ENCODE measurements around the gene ATP10D. TPM values are rescaled to one million over a fixed set of nuclear protein-coding genes. Genes with fewer than 3 reads are reported as not detected.

Gene ATP10D
- total and polyA plus RNA-seq, 9 of the 15 experiments (the other 6 are each of a cell fraction or from before 2014, with no cell fraction given) = 0.10 to 0.36 (median 0.19) TPM; not detected in 1

GRCh38 chr4:47566566-47566965, 81.5 kb downstream of the ATP10D start:
- Histone ChIP-seq H3K27ac (ENCODE audit: extremely low read depth, low read depth, low read length) (no peak overlapping the region), H3K4me2 (ENCODE audit: insufficient read depth, low read length) (no peak overlapping the region), H3K9me1 (ENCODE audit: control insufficient read depth, insufficient read depth, low read length) (no peaks in the 10 kb centered on the region), H3K9ac (ENCODE audit: insufficient read depth in 1 of 2, low read depth in 2 of 2, low read length in 2 of 2) (no peak overlapping the region), H3K9me3 (replicated peaks; ENCODE audit: control insufficient read depth, insufficient read depth, low read depth, low read length) (no peaks in the 10 kb centered on the region), H3K79me2 (ENCODE audit: control insufficient read depth, insufficient read depth, low read length) (no peaks in the 10 kb centered on the region), H3K4me1 (replicated peaks in 1 of 2; ENCODE audit: control insufficient read depth in 2 of 2, insufficient read depth in 2 of 2, low read length in 2 of 2) (peaks cover 7 to 15% of the 10 kb centered on the region in 2 experiments; a peak in 4 of 5 replicates), H3K27me3 (ENCODE audit: control insufficient read depth in 2 of 2, insufficient read depth in 2 of 2, low read length in 2 of 2) (no peaks in the 10 kb centered on the region), H2AFZ (ENCODE audit: low read depth, low read length) (no peak overlapping the region; the same call in 1 of the 2 replicates), H3K4me3 (no peak overlapping the region), H3K36me3 (ENCODE audit: control insufficient read depth, insufficient read depth, low read length) (no peaks in the 10 kb centered on the region), H4K20me1 (replicated peaks; ENCODE audit: control insufficient read depth, insufficient read depth, low read length) (no peaks in the 10 kb centered on the region)
- no peak for TF ChIP-seq E2F1 (CRISPR knock-in tag; IDR thresholded peaks at IDR 0.05)
- no peak for TF ChIP-seq ZBTB49 (CRISPR knock-in tag; IDR thresholded peaks at IDR 0.05; ENCODE audit: borderline replicate concordance)
- no peak for TF ChIP-seq PYGO2 (tag; IDR thresholded peaks at IDR 0.05)
- no peak for TF ChIP-seq E2F3 (CRISPR knock-in tag; IDR thresholded peaks at IDR 0.05)
- TF ChIP-seq ZBTB7A (IDR thresholded peaks at IDR 0.05; ENCODE audit: borderline replicate concordance, control insufficient read depth, low read depth, low read length) = no peak
- TF ChIP-seq PTTG1 (tag; IDR thresholded peaks at IDR 0.05; ENCODE audit: low read depth) = no peak
- TF ChIP-seq NR4A1 (CRISPR knock-in tag; IDR thresholded peaks at IDR 0.05) = no peak
- no peak for TF ChIP-seq NR4A1 (tag; IDR thresholded peaks at IDR 0.05)
- no peak for TF ChIP-seq ZNF232 (CRISPR knock-in tag; IDR thresholded peaks at IDR 0.05)
- TF ChIP-seq PTRF (tag; IDR thresholded peaks at IDR 0.05) = no peak
- no peak for TF ChIP-seq SIN3A (IDR thresholded peaks at IDR 0.05; ENCODE audit: borderline replicate concordance in 2 of 2, control insufficient read depth in 1 of 2, low read depth in 2 of 2, low read length in 2 of 2)
- TF ChIP-seq ZBTB17 (CRISPR knock-in tag; IDR thresholded peaks at IDR 0.05) = no peak
- no peak for TF ChIP-seq ZNF75A (CRISPR knock-in tag; IDR thresholded peaks at IDR 0.05)
- no peak for TF ChIP-seq FOXO4 (CRISPR knock-in tag; IDR thresholded peaks at IDR 0.05)
- TF ChIP-seq TFAM (CRISPR knock-in tag; conservative IDR thresholded peaks at IDR 0.05) = no peak
- no peak for TF ChIP-seq RBM39 (optimal IDR thresholded peaks at IDR 0.05; ENCODE audit: low read depth, low read length)
- no peak for TF ChIP-seq ZNF583 (CRISPR knock-in tag; IDR thresholded peaks at IDR 0.05)
- no peak for TF ChIP-seq EGR1 (conservative IDR thresholded peaks at IDR 0.05)
- in situ Hi-C loops (cut with MboI) = no loop called here
- ATAC-seq = no peak
- FAIRE-seq = no peak
- intact Hi-C loops (cut with micrococcal nuclease) = loop anchor here (10.0 kb wide), 1 partner anchor 182 kb away; no protein-coding TSS in a partner anchor
- ChIA-PET CTCF (ENCODE audit: low intra/inter-chr PET ratio) (no interaction called here), POLR2A (interaction anchor here (0.6 kb wide), 2 partner anchors 21 to 367 kb away, joined by 3 read pairs; no protein-coding TSS in a partner anchor)
- WGBS (ENCODE audit: insufficient coverage, low coverage, missing lambda C conversion rate) = 55% methylated on average over 2 of the region's 2 CpGs
- DNase-seq (ENCODE audit: extremely low read depth in 1 of 4, low spot score in 3 of 4) = no peak
- BruUV-seq (replicated peaks) = no TSS peak
